NCI-H82 treated with DMSO at 0.1 percent for 48 hours (cell line): ENCODE results near the gene OPN1MW3.
"Not testable (repeated sequence)": the region's sequence is repeated elsewhere in the genome, so short reads cannot be mapped to it uniquely, and the experiment has no call there.

Source experiments
- DNase-seq: peaks from one replicate; lab custom pipeline; 2025; ENCODE audit not compliant: unreplicated experiment; lab: John Stamatoyannopoulos, UW

OPN1MW3 gene

DNA sequence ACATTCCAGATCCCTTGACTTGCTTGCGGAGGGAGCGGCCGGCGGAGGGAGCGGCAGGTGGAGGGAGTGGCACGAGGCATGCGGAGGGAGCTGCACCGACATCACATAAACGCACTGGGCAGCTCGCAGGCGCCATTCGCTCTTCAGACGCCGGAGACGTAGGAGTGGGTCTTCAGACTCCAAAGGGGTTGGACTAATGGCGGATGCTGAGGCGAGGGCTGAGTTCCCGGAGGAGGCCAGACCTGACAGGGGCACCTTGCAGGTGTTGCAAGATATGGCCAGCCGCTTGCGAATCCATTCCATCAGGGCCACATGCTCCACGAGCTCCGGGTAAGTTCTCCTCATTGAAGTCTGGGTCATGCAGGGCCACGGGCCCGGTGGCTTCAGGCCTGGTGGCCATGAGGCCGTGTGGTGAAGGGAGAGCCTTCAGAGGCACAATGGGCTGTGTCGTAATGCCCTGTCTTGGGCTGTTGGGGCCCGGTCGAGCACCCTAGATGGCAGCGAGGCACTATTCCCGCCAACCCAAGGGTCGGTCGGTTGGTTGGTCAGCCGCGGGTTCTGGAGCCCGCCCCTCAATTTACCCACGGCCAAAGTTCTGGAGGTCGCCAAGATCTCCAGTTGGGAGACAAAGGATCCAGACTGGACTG, 38.4 kb downstream of the OPN1MW3 start, which contains the start of gene TKTL1:
TKTL1 (plus strand) TSS at position 132 of the 647 bp plus-strand sequence; CDS start at position 197, 65 bp downstream.
- DNase-seq, result no peak

DNA sequence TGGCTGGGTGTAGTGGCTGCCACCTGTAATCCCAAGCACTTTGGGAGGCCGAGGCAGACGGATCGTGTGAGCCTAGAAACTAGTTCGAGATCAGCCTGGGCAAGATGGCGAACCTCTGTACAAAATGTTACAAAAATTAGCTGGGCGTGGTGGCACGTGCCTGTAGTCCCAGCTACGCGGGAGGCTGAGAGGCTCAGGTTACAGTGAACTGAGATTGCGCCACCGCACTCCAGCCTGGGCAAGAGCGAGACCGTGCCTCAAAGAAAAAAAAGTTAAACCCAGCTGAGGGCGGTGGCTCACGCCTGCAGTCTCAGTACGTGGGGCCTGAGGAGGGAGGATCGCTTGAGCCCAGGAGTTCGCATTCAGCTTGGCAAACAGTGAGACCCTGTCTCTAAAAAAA, 39.3 kb downstream of the OPN1MW3 start:
- no peak for DNase-seq

DNA sequence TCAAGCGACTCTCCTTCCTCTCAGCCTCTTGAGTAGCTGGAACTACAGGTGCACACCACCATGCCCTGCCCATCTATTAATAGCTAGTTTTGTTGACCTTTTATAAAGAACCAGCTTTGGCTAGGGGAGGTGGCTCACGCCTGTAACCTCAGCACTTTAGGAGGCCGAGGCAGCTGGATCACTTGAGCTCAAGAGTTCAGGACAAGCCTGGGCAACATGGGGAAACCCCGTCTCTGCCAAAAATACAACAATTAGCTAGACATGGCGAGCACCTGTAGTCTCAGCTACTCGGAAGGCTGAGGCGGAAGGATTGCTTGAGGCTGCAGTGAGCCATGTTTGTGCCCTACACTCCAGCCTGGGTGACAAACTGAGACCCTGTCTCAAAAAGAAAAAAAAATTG, 40.9 kb downstream of the OPN1MW3 start:
- DNase-seq, result no peak

DNA sequence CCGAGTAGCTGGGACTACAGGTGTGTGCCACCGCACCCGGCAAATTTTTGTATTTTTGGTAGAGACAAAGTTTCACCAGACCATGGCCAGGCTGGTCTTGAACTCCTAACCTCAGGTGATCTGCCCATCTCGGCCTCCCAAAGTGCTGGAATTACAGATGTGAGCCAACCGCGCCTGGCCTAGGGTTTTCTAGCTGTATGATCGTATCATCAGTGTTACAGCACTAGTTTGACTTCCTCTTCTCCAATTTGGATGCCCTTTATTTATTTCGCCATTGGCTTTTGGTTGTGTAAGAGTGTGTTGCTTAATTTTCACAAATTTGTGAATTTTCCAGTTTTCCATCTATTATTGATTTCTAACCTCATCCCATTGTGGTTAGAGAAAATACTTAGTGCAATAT, 43.4 kb downstream of the OPN1MW3 start:
- no peak for DNase-seq

DNA sequence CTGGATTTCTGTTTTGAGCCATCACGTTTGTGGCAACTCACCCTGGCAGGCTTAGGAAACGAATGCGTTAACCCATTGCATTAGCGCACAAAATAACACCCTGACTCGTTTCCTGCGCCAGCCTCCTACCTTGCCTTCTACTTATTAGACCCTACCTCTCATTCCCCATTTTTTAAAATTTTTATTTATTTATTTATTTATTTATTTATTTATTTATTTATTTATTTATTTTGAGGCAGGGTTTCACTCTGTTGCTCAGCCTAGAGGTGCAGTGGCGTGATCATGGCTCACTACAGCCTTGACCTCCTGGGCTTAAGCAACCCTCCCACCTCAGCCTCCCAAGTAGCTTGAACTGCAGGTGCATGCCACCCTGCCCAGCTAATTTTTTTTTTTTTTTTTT, 45.6 kb downstream of the OPN1MW3 start:
- not testable (repeated sequence) for DNase-seq

DNA sequence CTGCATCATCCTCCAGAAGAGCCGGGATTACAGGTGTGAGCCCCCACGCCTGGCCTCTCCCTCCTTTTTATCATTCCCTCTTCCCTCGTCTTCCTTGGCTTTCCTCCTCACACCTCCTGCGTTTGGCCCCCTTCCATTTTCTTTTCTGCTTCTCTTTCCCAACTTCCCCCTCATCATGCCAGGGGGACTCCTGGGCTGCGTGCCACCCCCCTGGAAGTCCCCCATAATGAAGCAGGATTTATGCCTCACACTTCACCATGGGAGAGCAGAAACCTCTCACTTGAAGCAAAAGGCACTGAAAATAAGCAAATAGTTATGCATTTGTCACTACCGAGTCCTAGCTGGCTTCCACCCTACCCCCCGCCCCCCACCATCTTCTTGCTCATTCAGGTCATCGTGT, 46.1 kb downstream of the OPN1MW3 start:
- no peak for DNase-seq

DNA sequence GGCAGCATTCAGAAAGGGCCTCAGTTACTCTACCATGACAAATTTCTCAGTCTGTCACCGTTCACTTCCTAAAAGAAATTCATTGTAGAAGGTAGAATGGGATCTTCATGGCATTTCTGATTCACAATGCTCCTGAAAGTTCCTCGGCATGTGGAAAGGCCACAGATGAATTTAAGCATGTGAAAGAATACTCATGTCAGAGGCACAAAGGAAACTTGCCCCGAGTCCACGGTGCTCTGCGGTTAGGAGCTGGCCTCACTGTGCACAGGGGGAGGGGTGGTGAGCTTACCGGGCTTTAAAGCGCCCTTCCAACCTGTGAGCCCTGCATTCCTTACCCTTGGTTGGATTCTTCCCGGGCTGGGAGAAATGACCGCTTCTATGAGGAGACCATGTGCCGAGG, 47.5 kb downstream of the OPN1MW3 start:
- no peak for DNase-seq

DNA sequence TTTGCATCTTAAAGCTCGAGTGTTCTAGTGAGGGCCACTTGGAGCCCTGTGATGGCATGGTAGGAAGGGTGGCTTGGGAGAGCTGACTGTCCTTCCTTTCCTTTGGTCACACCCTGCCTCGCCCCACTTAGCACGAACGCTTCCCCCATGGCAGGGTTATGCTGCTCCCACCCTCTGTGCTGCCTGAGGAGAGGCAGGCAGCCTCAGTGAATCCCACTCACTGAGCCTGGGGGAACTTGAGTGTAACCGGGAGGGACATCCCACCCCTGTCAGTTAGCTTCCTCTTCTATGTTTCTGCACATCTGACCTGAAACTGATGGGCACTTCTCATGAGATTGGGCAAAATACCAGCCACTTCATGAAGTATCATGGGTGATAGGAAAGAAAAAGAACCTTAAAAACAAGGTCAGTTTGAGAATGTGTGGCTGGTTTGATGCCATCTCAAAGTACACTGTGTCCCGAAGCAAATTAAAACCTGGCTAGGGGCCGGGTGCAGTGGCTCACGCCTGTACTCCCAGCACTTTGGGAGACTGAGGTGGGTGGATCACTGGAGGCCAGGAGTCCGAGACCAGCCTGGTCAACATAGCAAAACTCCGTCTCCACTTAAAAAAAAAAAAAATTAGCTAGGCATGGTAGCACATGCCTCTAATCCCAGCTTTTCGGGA, 48.3 kb downstream of the OPN1MW3 start:
- no peak for DNase-seq

DNA sequence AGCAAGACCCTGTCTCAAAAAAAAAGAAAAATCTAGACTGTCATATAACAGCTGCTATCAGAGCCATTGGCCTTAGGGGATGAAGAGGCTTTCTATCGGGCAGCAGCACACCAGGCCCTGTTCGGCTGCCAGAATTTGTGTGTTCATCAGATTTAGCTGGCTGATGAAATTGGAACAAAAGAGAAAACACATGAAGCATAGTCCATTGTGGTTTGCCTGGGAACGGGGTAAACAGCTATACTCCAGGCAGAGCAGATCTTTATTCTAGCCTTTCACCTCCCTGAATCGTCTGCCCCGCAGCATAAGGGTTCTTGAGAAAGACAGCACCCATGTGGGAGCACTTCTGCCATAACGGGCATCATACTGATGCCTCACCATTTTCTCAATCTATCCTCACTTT, 49.8 kb downstream of the OPN1MW3 start:
- no peak for DNase-seq

DNA sequence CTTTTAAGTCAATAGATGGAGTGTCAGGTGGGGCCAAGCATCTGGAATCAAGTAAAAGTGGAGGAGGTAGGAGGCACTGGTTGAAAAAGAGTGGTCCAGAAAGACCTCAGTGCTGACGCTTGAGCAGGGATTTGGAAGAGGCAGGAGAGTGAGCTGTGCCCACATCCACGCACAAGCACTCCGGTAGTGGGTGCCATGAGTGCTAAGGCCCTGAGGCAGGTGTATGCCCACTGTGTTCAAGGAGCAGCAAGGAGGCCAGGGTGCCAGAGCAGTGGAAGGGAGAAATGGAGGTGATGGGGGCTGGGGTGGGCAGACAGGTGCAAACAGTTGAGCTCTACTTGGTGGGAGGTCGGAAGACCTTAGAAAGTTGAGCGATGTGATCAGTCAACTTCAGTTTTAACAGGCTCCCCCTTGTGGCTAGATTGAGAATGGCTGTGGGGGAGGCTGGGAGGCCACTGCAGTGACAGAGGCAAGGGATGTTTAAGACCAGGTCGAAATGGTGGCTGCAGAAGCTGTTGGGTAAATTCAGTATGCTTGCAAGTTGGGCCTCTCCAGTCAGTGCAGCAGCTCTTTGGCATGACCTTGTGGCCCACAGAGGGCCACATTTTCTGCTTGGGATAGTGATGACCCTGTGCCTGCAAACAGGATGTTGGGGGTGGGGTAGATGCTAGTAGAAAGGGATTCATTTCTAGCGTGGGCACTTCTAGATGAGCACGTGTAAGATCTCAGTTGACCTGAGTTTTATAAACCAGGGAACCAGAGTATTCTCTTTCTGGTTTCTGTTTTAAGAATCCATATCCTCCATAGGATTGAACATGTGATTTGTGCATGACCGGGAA, 50.9 kb downstream of the OPN1MW3 start:
- no peak for DNase-seq

DNA sequence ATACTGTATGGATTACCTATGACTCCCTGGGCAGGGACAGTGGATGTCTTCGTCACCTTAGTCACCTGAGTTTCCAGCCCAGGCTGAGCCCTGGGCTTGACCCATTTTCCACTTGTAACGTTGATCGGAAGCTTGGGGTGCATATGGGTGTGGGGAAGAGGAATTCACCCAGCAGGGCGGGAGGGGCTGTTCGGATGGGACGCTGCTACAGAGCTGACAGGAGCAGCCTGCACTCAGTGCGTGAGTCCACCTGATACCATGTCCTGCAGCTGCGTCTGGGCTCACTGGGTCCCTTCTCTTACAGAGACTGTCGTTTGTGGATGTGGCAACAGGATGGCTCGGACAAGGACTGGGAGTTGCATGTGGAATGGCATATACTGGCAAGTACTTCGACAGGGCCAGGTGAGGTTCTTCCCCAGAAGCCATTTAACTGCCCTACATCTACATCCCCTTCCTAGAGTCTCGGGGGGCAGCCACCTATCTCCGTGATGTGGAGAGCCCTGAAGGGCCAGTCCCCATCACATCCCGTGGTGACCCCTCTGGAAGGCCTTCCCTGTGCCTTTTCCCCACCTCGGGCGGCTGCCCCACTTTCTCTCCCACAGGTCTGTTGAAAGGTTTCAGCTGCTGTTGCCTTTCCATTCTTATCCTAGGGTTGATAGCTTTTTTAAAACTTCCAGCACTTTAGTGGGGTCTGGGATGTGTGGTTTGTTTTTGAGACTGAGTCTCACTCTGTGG, 51.8 kb downstream of the OPN1MW3 start:
- no peak for DNase-seq

DNA sequence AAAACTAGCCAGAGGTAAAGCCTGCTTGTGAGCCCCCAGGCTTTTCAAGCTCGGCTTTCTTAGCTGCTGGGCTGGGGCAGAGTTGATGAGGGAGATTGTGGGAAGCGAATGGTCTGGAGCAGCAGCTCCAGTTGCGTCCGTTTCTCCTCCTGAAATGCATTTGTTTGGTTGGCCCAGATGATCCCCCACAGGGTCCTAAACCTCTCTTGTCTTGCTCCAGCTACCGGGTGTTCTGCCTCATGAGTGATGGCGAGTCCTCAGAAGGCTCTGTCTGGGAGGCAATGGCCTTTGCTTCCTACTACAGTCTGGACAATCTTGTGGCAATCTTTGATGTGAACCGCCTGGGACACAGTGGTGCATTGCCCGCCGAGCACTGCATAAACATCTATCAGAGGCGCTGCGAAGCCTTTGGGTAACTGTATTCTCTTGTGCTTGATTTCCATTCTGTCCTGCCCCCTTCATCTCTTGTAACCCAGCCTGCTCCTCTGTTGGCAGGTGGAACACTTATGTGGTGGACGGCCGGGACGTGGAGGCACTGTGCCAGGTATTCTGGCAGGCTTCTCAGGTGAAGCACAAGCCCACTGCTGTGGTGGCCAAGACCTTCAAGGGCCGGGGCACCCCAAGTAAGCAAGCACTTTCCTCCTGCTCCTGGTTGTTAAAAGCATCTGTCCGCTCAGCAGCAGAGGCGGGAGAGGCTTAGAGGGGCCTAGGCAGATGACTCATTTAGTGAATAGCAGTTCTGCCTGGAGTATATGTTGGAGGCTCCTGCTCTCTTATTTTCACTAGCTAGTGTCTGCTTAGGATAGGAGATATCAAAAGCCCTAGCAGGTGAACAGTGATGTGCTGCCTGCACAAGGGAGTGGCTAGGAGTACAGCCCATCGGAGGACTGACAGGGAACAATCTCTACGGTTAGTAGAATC, 53.5 kb downstream of the OPN1MW3 start:
- DNase-seq, result no peak

DNA sequence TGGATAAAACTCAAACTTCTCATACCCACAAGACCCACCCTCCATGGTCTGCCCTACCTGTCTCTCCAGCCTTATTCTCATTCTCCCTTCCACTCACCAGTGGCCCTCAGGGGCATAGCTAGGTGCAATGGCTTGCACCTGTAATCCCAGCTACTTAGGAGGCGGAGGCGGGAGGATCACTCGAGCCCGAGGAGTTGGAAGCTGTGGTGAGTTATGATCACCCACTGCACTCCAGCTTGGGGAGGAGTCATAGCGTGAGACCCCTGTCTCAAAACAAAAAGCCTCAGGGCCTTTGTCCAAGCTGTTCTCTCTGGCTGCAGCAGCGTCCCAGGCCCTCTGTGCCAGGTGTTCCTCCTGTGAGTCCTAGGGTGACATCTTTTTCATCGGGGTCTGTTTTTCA, 54.7 kb downstream of the OPN1MW3 start:
- no peak for DNase-seq

DNA sequence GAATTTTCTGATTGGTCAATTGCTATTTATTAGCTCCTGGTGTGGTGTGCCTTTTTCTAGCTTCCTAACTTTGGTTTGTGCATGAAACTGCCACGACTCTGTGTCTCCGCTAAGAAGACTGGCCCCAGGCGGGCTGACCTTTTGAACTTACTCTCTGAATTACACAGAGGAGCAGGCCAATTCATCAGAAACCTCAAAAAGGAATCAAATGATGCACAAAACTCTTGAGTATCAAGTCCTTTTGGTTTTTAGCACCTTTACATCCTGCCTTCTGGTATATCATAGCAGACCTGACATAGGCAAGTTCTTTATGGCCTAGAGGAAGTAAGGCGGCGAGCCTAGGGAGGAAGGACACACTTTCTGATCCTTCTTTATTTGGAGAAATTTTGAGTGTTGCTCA, 55.8 kb downstream of the OPN1MW3 start:
- no peak for DNase-seq

DNA sequence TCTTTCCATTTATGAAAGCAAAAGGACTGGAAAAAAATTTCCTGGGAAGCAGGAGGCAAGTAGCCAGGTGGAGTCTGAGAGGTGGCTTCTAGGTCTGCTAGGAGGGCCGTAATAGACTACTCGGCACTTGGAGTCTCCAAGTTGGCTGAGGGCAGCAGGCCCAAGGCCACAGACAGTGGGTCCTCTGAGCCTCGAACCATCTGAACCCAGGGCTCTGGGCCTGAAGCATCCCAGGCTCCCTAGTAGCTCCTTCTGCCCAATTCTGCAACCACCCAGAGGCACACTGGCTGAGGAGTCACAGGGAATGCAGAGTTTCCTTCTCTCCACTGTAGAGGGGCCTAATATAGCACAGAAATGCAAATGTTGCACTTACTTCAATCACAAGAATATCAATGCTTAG, 58.0 kb downstream of the OPN1MW3 start:
- no peak for DNase-seq

DNA sequence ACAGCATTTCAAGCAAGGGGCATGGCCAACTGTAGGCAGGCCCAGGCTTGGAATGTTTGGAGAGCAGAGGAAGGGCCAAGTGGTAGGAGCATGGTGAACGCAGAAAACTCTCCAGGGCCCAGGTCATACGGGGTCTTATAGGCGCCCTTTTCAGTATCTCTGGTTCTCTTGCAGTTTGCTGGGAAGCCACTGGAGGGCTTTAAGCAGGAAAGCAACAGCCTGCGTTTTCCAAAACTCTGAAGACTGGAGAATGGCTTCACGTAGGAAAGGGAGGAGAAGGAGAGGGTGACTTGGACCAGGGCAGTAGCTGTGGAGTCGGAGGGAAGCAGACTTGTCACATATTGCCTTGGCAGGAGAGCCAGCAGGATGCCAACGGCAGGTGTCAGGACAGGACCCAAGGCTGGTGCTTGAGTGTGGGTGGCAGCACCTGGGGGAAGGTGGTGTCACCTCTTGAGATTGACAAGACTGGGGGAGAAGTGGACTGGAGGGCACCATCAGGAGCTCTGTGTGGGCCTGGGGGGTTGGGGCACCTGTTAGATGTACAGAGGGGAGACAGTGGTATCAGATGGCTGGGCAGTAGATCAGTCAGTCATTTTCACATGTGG, 60.1 kb downstream of the OPN1MW3 start:
- peak; percentile 9 for DNase-seq

DNA sequence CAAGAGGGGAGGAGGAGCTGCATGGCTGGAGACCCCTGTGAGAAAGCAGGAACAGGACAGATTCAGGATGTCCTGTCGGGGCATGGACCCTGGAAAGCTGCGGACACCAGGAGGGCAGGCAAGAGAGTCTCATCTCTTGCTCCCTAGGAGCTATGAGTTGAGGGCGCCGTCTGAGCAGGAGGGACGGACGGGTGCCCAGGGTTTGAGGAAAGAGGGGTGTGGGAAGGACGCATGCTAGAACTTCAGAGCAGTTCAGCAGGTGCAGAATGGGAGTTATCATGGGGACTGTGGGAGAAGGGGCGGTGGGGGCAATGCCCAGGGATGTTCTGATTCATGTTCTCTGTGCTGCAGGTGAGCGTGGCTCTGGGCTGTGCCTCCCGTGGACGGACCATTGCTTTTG, 63.0 kb downstream of the OPN1MW3 start:
- no peak for DNase-seq
